ENCODE measurements around the gene USF1.
"Not testable (repeated sequence)": the region's sequence is repeated elsewhere in the genome, so short reads cannot be mapped to it uniquely, and the experiment has no call there.

USF1 gene

DNA sequence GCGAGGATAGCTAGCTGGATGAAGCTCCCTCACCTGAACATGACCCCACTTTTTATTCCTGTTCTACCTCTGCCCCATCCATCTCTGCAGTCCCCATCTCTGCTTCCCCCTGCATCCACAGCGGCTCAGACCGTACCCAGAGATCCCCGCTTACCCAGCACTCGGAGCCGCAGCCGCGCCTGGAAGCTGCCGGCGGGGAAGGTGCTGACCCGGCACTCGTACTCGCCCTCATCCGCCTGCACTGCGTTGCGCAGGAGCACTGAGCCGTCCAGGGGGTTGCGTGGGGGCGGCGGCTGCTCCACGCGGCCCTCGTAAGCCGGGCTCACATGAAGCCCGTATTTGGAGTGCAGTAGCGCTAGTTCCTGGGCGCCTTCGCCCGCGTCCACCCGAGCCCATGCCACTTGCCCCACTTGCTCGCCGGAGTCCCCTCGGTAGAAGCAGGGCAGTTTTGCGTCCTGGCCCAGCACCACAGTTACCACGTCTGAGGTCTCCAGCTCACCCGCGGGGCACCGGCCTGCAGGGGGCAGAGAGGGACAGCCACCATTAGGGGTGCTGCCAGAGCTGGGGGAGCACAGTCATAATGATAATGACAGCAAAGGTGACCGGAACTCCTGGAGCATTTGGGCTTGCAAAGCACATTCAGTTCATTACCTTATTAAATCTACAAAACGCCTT, 33.8 kb upstream of the USF1 start:
- DNase-seq (ENCODE audit: low read depth, low spot score), result no peak

DNA sequence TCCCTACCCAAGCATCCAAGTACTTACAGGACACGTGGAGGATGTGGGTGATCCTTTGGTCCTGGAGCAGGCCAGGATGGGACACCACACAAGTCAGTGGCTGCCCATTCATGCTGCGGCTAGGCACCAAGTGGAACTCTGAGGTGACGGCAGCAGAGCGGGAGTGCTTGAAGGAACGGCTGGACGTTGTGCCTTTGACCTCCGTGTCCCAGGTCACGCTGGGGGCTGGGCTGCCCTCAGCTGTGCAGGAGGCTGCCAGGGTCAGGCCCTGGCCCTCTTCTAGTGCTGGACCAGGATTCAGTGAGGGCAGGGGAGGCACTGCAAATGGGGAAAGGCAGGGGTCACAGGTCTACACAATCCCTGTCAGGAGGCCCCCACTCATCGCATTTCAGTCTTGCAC, 31.6 kb upstream of the USF1 start:
- no peak for DNase-seq (ENCODE audit: low read depth, low spot score)

DNA sequence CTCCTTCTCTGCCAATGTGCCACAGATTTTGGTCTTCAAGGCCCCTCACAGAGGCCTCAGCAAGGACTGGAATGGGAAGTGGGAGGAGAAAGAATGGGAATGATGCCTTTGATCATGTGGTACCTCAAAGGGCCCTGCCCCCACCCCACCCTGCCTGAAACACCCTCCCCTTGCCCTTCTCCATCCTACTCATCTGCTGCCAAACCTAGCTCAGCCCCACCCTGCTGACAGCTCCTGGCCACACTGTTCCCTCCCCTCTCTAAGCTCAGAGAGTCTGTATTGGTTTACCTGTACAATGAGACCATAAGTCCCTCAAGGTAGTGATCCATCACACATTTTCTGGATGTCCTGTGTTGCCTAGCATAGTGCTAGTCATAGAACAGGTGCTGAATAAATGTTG, 30.6 kb upstream of the USF1 start:
- no peak for DNase-seq (ENCODE audit: low read depth, low spot score)

DNA sequence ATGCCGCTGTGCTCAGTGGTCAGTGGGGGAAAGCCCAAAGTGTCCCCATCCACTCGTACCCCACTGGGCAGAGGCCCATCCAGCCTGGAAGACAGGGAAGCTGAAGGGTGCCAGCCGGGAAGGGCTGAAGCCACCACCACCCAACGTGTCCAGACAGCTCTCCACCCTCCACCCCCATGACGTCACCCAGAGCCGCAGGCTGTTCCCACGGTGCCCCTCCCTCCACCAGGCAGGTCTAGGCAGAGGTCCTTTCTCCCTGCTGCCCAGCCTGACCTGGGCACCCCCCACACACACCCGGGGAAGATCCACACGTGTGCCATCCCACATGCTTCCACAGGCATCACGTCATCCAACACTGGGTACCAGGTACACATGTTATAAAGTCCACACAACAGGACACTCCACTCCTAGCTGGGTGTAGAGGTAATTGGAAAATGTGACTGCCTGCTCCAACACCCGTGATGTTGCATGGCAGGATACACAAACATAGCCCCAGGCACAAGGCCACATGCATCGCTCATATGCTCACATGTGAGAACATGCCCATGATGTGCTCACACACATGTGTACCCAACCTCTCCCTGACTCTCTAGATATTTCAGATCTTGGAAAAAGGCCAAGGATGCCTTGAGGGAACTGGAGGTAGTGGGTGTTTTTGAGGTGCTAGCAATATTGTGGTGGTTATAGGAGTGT, 29.0 kb upstream of the USF1 start:
- no peak for DNase-seq (ENCODE audit: low read depth, low spot score)

DNA sequence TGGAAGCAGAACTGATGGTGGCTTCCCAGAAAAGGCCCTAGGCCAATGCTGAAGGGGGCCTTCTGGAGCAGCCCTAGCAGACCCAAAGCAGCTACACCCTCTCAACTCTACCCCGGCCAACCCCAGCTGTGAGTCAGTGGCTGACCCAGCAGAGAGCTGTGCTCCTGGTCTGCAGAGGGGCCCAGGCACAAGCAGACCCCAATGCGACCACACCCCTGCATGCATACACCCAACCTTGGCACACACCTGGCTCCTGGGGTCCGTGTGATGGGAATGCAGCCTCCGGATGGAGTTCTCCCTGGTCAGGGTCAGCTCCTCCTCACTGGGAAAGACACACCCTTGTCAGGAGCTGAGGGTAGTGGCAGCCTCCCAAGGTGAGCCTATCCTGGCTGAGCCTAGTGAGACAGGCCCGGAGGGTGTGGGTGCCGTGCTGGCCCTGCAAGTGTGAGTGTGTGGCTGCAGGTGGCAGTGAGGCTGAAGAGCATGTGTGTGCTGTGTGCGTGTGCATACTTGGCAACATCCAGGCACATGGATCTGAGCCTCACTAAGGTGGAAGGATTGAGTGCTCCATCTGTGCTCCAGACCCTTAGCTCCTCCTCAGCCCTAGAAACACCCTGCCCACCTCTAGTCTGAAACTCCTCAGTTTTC, 27.8 kb upstream of the USF1 start:
- no peak for DNase-seq (ENCODE audit: low read depth, low spot score)

DNA sequence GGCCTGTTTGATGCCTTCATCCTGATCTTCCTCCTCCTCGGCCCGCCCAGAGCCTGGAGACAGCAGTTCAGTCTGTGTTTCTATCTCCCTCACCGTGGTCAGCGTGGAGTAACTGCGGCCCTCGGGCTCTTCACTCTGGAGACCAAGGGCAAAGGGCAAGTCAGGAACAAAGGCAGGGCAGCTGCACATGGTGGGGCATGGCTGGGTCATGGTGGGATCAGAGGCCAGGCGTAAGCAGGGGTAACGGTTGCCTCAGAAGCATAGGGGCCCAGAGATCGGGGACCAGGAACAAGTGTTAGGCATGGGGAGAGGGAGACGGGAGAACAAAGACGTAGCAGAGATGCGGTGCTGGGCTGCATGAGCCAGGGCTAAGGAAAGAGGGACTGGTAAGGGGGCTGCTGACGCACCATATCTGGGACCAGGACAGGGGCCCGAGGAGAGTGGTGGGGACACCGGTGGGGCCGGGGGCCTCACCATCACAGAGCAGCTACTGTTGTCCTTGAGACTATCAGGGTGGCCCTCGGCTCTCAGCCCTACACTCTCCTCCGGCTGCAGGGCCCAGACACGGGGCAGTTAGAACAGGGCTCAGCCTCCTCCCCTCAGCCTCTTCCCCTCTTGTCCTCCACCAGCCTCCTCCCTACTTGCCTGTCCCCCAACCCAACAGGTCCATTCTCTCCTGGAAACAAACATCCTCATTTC, 27.1 kb upstream of the USF1 start:
- no peak for DNase-seq (ENCODE audit: low read depth, low spot score)

DNA sequence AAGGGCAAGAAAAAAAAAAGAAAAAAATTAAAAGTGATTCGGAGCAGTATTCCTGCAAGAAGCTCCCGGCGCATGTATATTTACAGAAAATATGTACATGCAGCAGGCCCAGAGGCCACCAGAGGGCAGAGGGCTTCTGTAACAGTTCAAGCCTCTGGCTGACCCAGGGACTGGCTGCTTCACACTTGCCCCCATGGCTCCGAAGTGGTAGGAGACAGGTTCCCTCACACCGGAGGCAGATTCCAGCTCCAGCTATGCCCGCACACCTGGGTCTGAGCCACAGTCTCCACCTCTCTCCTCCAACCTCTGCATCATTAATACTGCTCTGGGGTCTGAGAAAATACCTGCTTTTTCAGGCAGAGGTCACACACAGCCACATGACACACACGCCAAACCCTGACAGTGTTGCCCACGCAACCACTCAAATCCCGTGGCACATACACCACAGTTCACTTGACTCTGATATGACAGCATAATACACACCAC, 26.2 kb upstream of the USF1 start:
- peak; percentile 36 for DNase-seq (ENCODE audit: low read depth, low spot score)

DNA sequence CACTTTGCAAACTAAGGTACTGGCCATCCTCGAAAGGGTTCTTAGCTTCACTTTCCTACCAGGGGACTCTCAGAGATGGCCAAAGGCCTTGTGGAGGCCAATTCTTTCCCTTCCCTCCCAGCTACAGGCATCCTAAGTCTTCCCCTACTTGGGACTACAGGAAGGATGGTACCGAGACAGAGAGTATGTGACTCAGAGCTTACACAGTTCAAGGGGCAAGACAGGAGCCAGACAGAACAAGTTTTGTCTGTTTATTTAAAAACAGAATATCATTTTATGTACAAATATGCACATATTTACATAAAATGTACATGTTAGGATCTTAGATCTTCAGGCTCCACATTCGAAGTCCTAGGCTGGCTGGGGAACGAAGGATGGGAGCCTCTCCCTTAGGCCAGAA, 25.0 kb upstream of the USF1 start:
- no peak for DNase-seq (ENCODE audit: low read depth, low spot score)

DNA sequence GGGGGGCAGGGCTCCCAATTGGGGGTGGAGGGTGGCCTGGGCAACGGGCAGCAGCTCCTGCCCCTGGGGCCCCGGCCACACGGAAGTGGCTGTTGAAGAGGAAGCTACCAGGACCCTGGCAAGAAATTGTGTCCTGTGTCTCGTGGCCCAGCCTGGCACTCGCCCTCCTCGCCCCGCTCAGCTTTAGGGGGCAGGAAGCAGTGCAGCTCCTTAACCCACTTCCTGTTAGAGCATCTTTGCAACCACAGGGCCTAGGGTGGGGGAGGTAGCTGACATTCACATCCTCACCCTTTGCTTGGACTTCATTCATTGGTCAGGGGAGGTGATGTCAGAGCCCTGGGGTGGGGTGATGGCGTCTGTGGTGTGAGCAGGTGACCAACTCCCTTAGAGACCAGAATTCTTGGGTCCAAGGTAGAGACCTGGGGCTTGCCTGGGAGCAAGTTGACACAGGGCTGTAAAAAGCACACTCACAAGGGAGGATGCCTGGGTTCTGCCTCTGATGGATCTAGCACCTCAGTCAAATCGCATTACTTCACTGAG, 24.0 kb upstream of the USF1 start, which contains the start of gene ARHGAP30:
Gene ARHGAP30, minus strand, starts transcription at position 161 of the 540 bp plus-strand sequence. CDS start 267 bp downstream, outside the sequence.
- no peak for DNase-seq (ENCODE audit: low read depth, low spot score)

DNA sequence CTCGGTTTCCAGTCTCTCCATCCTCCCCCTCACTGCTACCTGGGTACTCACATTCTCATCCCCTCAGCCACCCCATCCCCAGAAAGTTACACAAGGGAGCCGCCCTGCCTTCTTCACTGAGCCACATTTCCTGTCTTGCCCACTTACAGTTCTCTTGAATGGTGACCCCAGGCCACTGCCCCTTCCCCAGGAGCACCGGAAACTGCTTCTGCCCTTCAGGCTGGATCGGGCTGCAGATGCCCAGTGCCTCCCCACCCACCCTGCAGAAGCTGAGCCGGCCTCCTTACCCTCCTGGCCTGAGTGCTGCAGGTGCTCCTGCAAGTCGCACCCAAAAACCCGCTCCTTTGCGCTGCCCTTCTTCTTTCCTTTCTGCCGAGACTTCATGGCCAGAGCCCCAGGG, 23.5 kb upstream of the USF1 start:
- DNase-seq (ENCODE audit: low read depth, low spot score), result no peak

DNA sequence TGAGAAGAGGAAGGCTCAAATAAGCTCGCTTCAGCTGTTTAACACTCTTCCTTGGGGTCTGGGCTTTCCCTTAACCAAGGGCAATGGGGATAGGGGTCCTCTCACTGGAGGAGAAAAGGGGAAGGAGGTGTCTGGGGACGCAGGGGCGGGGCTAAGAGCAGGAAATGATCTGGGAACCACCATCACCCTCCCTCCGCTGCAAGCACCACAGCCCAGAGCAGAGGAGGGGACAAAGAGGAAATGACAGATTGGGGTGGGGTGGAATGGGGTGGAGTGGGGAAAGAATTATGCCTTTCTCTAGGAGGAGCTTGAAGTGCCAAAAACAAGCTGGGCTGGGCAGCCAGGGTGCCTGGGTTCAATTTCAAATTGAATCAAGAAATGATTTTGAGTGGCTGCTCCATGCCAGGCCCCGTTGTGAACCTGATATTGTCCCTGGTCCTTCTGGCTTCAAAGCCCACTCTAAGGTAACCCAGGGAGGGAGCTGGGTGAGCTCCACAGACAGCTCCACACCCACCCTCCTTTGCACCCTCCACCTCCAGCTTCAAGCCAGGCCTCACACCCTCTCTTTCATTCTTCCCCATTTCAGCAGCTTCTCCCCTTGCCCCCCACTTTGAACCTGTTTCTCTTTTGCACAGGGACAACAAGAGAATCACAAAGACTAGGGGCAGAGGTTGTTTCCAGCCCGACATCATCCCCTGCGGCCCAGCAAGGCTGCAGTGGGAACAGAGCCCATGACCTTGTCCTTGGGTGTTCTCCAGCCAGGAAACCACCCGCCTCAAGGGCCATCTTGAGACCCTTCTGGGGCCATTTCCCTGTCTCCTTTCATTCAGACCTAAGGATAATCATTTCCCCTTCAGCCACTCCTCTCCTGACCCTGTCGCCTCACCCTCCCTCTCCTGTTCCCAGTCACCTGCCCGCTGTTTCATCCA, 22.8 kb upstream of the USF1 start:
- DNase-seq (ENCODE audit: low read depth, low spot score), result no peak

DNA sequence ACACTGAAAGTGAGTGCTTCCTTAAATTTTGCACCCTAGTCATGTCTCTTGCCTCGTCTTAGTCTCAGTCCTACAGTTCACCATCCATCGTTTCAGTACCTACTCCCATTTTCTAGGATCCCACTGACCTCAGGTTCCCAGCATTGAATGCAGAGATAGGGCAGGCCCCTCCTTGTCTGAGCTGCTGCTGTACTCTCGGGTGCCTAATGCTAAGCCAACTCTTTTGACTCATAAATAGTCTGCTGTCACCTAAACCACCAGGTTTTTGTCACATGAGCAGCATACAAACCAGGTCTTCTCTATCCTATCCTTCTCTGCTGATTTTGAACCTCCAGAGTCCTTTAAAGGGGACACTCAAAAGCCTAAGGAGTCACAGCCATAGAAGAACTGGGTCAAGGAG, 20.9 kb upstream of the USF1 start:
- no peak for DNase-seq (ENCODE audit: low read depth, low spot score)

DNA sequence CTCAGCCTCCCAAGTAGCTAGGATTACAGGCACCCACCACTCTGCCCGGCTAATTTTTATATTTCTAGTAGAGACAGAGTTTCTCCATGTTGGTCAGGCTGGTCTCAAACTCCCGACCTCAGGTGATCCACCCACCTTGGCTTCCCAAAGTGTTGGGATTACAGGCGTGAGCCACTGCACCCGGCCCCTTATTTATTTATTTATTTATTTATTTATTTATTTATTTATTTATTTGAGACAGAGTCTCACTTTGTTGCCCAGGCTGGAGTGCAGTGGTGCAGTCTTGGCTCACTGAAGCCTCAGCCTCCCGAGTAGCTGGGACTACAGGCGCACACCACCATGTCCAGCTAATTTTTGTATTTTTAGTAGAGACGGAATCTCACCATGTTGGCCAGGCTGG, 19.9 kb upstream of the USF1 start:
- DNase-seq (ENCODE audit: low read depth, low spot score), result not testable (repeated sequence)

DNA sequence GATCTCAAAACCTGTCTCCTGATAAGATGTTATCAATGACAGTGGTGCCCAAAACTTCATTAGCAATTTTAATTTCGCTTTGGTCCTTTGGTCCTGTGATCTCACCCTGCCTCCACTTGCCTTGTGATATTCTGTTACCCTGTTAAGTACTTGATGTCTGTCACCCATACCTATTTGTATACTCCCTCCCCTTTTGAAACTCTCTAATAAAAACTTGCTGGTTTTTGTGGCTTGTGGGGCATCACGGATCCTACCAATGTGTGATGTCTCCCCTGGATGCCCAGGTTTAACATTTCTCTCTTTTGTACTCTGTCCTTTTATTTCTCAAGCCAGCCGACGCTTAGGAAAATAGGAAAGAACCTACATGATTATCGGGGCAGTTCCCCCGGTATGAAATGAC, 18.2 kb upstream of the USF1 start:
- not testable (repeated sequence) for DNase-seq (ENCODE audit: low read depth, low spot score)

DNA sequence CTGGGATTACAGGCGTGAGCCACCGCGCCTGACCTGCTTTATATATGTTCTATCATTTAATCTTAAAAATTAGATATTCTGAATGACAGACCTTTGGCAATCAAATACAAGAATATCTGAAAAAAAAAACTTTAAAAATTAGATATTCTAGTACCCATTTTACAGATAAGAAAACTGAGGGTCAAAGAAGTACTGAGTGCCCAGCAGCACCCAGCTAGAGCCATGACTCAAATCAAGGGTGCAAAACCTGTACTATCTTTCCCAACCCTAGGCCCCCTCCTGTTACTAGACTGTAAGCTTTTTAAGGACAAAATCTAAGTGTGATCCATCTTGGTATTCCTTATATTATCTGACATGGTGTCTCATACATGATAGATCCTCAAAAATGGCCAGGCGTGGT, 15.6 kb upstream of the USF1 start:
- no peak for DNase-seq (ENCODE audit: low read depth, low spot score)

DNA sequence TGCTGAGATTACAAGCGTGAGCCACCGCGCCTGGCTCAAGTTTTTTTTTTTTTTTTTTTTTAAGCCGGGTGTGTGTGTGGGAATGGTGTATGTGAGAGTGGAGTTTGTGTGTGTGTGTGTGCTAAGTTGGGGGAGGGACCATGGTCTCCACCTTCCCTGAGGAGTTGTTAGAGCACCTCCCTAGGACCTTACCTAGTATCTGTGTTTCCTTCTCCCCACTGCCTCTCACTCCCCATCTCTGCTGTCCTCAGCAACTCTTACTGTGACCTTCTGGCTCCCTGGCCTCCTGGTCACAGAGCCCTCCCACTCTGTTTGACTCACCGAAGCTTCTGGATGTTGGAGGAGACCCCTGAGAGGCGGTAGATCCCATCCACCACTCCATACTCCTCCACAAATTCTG, 13.5 kb upstream of the USF1 start:
- no peak for DNase-seq (ENCODE audit: low read depth, low spot score)

DNA sequence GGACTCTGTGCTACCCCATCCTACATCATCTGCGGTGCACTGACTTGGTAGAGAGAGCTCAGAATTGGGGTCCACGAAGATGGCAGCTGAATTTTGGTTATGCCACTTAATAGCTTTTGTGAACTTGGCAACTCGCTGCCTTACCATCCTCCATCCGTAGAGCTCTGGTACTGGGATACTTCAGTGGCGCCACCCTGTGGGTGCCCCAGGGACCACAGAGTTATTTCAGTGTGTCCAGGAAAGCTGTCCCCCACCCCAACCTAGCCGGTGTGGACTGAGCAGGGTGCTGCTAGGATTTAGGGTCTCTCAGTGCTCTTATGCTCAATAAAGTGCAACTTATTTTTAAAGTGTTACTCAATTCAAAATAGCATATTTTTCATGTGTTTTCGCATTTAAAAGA, 9.0 kb upstream of the USF1 start:
- no peak for DNase-seq (ENCODE audit: low read depth, low spot score)

DNA sequence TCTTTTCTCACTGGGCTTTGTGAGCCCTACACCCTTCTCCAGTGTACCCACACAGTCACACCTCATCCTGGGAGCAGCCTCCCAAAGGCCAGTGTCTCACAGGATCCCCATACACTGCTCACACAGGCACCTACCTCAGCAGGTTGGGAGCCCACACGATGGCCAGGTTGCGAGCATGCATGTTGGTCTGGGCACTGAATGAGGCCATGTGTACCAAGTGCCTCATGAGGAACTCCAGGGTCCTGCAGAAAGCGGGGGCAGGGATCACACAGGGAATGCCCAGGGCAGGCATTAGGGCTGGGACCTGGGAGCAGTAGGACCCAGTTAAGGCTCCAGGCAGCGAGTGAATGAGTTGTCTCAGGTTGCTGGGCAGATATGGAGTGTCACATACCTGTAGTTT, 8.5 kb upstream of the USF1 start:
- DNase-seq (ENCODE audit: low read depth, low spot score), result no peak

DNA sequence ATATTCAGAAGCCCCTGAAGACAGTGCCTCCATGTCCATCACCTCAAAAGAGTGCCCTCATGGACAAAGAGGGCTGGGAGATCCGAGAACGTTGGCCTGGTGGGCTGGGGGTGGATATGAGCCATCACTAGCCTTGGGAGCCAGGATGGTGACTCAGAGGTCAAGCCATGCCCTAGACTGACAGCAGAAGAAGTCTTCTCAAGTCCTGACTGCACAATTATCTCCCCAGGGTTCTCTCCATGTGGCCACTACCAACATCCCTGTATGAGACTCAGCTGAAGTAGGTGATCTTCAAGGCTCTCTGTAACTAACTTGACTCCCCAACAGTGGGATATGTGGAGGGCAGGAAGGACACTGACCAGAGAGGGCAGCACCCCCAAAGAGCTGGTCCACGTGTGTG, 7.1 kb upstream of the USF1 start:
- DNase-seq (ENCODE audit: low read depth, low spot score), result no peak

DNA sequence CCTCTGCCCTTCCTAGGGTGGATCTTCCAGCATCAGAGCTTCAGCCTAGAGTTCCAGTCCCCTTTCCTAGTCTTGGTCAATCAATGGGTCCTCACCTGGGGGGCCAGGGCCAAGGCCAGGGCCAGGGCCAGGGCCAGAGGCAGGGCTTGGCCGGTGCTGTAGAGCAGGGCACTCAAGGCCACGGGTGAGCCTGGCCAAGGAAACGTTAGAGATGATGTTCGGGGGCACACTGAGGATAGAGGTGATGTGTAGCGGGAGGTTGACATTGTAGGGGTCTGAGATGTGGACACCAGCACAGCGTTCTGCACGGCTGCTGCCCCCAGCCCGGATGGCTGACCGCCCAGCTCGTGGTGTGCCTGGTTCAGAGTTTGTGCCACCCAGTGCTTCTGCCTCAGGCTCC, 5.4 kb upstream of the USF1 start:
- no peak for DNase-seq (ENCODE audit: low read depth, low spot score)
